Panc1 (cell line): ENCODE measurements around the gene ROBO3. TPM values are rescaled to one million over a fixed set of nuclear protein-coding genes. Genes with fewer than 3 reads are reported as not detected.

Experiments used
- ATAC-seq: fragments of 200-7000 bp; cut with Tn5 transposase; 2 replicates; pipeline ENCODE4 v1.9.1; 2020; ENCODE audit warnings: mild to moderate bottlenecking, moderate library complexity
- BruUV-seq: library from RNA; stranded (reverse); fragments of 400-500 nt; replicated peaks from 2 replicates; lab custom pipeline; 2021; lab: Mats Ljungman, UMichigan
- CTCF ChIA-PET: fragments of 300-600 bp; sonication (Branson Sonifier 250); formaldehyde crosslinking; loops from one replicate; lab custom pipeline; 2022; ENCODE audit warnings: antibody characterized with exemption; lab: Charles Lee
- POLR2A ChIA-PET: fragments of 300-600 bp; sonication (Branson Sonifier 250); formaldehyde crosslinking; loops from one replicate; lab custom pipeline; 2022; ENCODE audit warnings: antibody characterized with exemption; lab: Charles Lee
- DNase-seq: peaks from one replicate; pipeline ENCODE4 v3.0.0-alpha.2; 2010; ENCODE audit warnings: low read depth, low spot score
- H3K27ac ChIP-seq: 2 replicates; pipeline ENCODE4 v1.5.1; 2011; ENCODE audit warnings: mild to moderate bottlenecking, low read length, inconsistent platforms
- H3K27me3 ChIP-seq: fragments of 200-500 bp; sonication (Bioruptor generic); 2 replicates; pipeline ENCODE4 v1.6.0; 2014; ENCODE audit warnings: low read length, inconsistent platforms; ENCODE audit not compliant: control insufficient read depth, insufficient read depth
- H3K36me3 ChIP-seq: fragments of 200-500 bp; sonication (Bioruptor generic); 2 replicates; pipeline ENCODE4 v1.5.1; 2014; ENCODE audit warnings: inconsistent platforms, mild to moderate bottlenecking, low read length, moderate library complexity; ENCODE audit not compliant: control insufficient read depth, insufficient read depth
- H3K4me1 ChIP-seq: 2 replicates; pipeline ENCODE4 v1.5.1; 2011; ENCODE audit warnings: inconsistent platforms, mild to moderate bottlenecking, low read length, moderate library complexity; ENCODE audit not compliant: control insufficient read depth, insufficient read depth
- H3K4me3 ChIP-seq, 2 experiments: 2 replicates each; pipeline ENCODE4 v1.5.1; 2011 to 2012; ENCODE audit warnings: low read depth in 2 of 2, low read length in 2 of 2, mild to moderate bottlenecking in 2 of 2, inconsistent platforms in 1 of 2, moderate library complexity in 1 of 2
- H3K9me3 ChIP-seq: fragments of 200-500 bp; sonication (Bioruptor generic); 2 replicates; pipeline ENCODE4 v1.5.1; 2014; ENCODE audit warnings: low read depth, mild to moderate bottlenecking, inconsistent platforms, low read length, moderate library complexity; ENCODE audit not compliant: control insufficient read depth, insufficient read depth
- POLR2AphosphoS5 ChIP-seq: IDR thresholded peaks from 2 replicates; pipeline ENCODE4 v1.6.1; 2012; ENCODE audit warnings: mild to moderate bottlenecking, low read depth, low read length, moderate library complexity
- SIN3A ChIP-seq: IDR thresholded peaks from 2 replicates; pipeline ENCODE4 v1.6.1; 2012; ENCODE audit warnings: low read depth, mild to moderate bottlenecking, low read length, moderate library complexity, borderline replicate concordance; ENCODE audit not compliant: insufficient read depth
- TCF7L2 ChIP-seq: IDR thresholded peaks from 2 replicates; pipeline ENCODE4 v1.6.1; 2011; ENCODE audit warnings: mild to moderate bottlenecking, low read depth, low read length, inconsistent platforms
- in situ Hi-C: cut with HindIII; loops from 2 replicates; pipeline ENCODE4 v1.10.0; 2016; ENCODE audit warnings: low sequenced_read_pairs, low pct_unique_long_range_greater_than_20kb
- intact Hi-C: fragments of 100-400 bp; cut with micrococcal nuclease; formaldehyde crosslinking; loops from one replicate; pipeline ENCODE4 v1.10.0; 2022; ENCODE audit not compliant: unreplicated experiment
- total RNA-seq: library from RNA; stranded (reverse); gene quantifications from one replicate; pipeline ENCODE4 v1.2.1, GENCODE V29; 2021; ENCODE audit not compliant: unreplicated experiment
- TF ChIP-seq, protein P1 (sequence below), 2 experiments: IDR thresholded peaks; 2 replicates each; pipeline ENCODE4 v1.6.1; 2011 to 2012; ENCODE audit warnings: low read depth in 2 of 2, control low read depth in 1 of 2, low read length in 1 of 2, mild to moderate bottlenecking in 1 of 2, moderate library complexity in 1 of 2; ENCODE audit not compliant: insufficient read depth in 1 of 2
- TF ChIP-seq, protein P2 (sequence below): fragments of 450-650 bp; IDR thresholded peaks from 2 replicates; pipeline ENCODE4 v1.5.1; 2017; ENCODE audit warnings: mild to moderate bottlenecking

Gene ROBO3
- total RNA-seq, 1 experiment from 2014 or later: 12.0 TPM

GRCh38 chr11:124870430-124870829 is 5.2 kb downstream of the ROBO3 start:
- DNase-seq (no peak), ATAC-seq (no peak)
- Histone ChIP-seq H3K27me3 (peaks cover 69% of the 10 kb centered on the region), H3K27ac (no peak overlapping the region), H3K4me3 (no peak overlapping the region), H3K36me3 (no peaks in the 10 kb centered on the region), H3K9me3 (no peaks in the 10 kb centered on the region), H3K4me1 (peaks cover 22% of the 10 kb centered on the region)
- in situ Hi-C loops: no loop called here
- CTCF ChIA-PET: interaction anchor here (0.5 kb wide), 1 partner anchor 33 kb away, joined by 3 read pairs; no protein-coding TSS in a partner anchor
- TF ChIP-seq, protein P1, sequence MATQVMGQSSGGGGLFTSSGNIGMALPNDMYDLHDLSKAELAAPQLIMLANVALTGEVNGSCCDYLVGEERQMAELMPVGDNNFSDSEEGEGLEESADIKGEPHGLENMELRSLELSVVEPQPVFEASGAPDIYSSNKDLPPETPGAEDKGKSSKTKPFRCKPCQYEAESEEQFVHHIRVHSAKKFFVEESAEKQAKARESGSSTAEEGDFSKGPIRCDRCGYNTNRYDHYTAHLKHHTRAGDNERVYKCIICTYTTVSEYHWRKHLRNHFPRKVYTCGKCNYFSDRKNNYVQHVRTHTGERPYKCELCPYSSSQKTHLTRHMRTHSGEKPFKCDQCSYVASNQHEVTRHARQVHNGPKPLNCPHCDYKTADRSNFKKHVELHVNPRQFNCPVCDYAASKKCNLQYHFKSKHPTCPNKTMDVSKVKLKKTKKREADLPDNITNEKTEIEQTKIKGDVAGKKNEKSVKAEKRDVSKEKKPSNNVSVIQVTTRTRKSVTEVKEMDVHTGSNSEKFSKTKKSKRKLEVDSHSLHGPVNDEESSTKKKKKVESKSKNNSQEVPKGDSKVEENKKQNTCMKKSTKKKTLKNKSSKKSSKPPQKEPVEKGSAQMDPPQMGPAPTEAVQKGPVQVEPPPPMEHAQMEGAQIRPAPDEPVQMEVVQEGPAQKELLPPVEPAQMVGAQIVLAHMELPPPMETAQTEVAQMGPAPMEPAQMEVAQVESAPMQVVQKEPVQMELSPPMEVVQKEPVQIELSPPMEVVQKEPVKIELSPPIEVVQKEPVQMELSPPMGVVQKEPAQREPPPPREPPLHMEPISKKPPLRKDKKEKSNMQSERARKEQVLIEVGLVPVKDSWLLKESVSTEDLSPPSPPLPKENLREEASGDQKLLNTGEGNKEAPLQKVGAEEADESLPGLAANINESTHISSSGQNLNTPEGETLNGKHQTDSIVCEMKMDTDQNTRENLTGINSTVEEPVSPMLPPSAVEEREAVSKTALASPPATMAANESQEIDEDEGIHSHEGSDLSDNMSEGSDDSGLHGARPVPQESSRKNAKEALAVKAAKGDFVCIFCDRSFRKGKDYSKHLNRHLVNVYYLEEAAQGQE (IDR thresholded peaks at IDR 0.05; ENCODE audit: insufficient read depth in 1 of 2, low read depth in 2 of 2, low read length in 1 of 2): no peak
- TF ChIP-seq POLR2AphosphoS5: no peak
- TF ChIP-seq SIN3A: no peak
- TF ChIP-seq, protein P2, sequence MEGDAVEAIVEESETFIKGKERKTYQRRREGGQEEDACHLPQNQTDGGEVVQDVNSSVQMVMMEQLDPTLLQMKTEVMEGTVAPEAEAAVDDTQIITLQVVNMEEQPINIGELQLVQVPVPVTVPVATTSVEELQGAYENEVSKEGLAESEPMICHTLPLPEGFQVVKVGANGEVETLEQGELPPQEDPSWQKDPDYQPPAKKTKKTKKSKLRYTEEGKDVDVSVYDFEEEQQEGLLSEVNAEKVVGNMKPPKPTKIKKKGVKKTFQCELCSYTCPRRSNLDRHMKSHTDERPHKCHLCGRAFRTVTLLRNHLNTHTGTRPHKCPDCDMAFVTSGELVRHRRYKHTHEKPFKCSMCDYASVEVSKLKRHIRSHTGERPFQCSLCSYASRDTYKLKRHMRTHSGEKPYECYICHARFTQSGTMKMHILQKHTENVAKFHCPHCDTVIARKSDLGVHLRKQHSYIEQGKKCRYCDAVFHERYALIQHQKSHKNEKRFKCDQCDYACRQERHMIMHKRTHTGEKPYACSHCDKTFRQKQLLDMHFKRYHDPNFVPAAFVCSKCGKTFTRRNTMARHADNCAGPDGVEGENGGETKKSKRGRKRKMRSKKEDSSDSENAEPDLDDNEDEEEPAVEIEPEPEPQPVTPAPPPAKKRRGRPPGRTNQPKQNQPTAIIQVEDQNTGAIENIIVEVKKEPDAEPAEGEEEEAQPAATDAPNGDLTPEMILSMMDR: no peak
- no peak for TF ChIP-seq TCF7L2
- no TSS peak for BruUV-seq
- intact Hi-C loops: no loop called here
- POLR2A ChIA-PET: no interaction called here

DNA sequence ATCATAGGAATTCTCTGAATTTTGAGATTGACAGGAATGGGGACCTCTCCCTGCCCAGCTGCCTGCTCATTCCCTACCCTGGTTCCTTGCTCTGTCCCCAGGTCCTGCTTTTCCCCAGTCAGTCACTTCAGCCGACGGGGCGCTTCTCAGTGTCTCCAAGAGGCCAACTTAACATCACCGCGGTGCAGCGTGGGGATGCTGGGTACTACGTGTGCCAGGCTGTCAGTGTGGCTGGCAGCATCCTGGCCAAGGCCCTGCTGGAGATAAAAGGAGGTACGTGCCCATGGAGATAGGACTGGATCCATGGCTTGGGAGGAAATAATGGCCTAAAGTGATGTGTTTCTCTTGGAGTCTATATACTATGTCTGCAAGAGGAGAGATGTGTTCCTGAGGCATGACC is 7.0 kb downstream of the ROBO3 start:
- intact Hi-C loops: no loop called here
- Histone ChIP-seq H3K36me3 (no peaks in the 10 kb centered on the region), H3K27me3 (peaks cover 53% of the 10 kb centered on the region), H3K4me1 (peaks cover 15% of the 10 kb centered on the region), H3K27ac (no peak overlapping the region), H3K4me3 (no peak overlapping the region), H3K9me3 (no peaks in the 10 kb centered on the region)
- ChIA-PET POLR2A (no interaction called here), CTCF (interaction anchor here (0.6 kb wide), 1 partner anchor 78 kb away, joined by 5 read pairs; no protein-coding TSS in a partner anchor)
- ATAC-seq: no peak
- no peak for DNase-seq
- BruUV-seq: no TSS peak
- TF ChIP-seq, protein P2: no peak
- TF ChIP-seq, protein P1 (IDR thresholded peaks at IDR 0.05; ENCODE audit: insufficient read depth in 1 of 2, low read depth in 2 of 2, low read length in 1 of 2): no peak
- TF ChIP-seq TCF7L2: no peak
- in situ Hi-C loops: no loop called here
